Thyroid gland (tissue), 4 donors: ENCODE data around the gene GNAQ.

ENCODE experiments used
- CTCF ChIP-seq, 6 experiments: fragments of 200-600 bp in 3 of 6; fragments of 450-650 bp in 3 of 6; sonication (generic) in 3 of 6; IDR thresholded peaks; one replicate each; pipeline ENCODE4 v1.5.1; 2016 to 2019; ENCODE audit warnings: antibody characterized with exemption in 6 of 6, mild to moderate bottlenecking in 2 of 6, inconsistent platforms in 1 of 6, moderate library complexity in 1 of 6
- POLR2A ChIP-seq, 2 donors: fragments of 450-650 bp; IDR thresholded peaks; one replicate each; pipeline ENCODE4 v1.6.1; 2017; ENCODE audit warnings: antibody characterized with exemption in 2 of 2, mild to moderate bottlenecking in 2 of 2, moderate library complexity in 1 of 2

GRCh38 chr9:78021697-78022096, 9.9 kb downstream of the GNAQ start:
- TF ChIP-seq CTCF (IDR thresholded peaks at IDR 0.05) (no peak), POLR2A (IDR thresholded peaks at IDR 0.05) (no peak)
